Loucy (cell line): ENCODE data around the gene FANCL.
"Not testable (repeated sequence)": the region's sequence is repeated elsewhere in the genome, so short reads cannot be mapped to it uniquely, and the experiment has no call there.

Experiments
- H2AFZ ChIP-seq: fragments of 200-600 bp; sonication (generic); 2 replicates; pipeline ENCODE4 v1.6.0; 2016; ENCODE audit warnings: antibody characterized with exemption, mild to moderate bottlenecking, low read length, moderate library complexity
- H3F3A ChIP-seq: fragments of 200-600 bp; 2 replicates; pipeline ENCODE4 v1.6.0; 2016; ENCODE audit warnings: antibody characterized with exemption, low read depth, mild to moderate bottlenecking
- H3K27me3 ChIP-seq: fragments of 200-600 bp; sonication (generic); 2 replicates; pipeline ENCODE4 v1.6.1; 2014; ENCODE audit warnings: low read length, mild to moderate bottlenecking; ENCODE audit not compliant: insufficient read depth, poor library complexity, severe bottlenecking
- H3K36me3 ChIP-seq: fragments of 200-600 bp; sonication (generic); 2 replicates; pipeline ENCODE4 v1.6.1; 2016; ENCODE audit warnings: low read length; ENCODE audit not compliant: insufficient read depth
- H3K4me1 ChIP-seq: fragments of 200-600 bp; sonication (generic); 2 replicates; pipeline ENCODE4 v1.5.1; 2014; ENCODE audit warnings: low read length, mild to moderate bottlenecking; ENCODE audit not compliant: insufficient read depth, poor library complexity, severe bottlenecking
- H3K4me2 ChIP-seq: fragments of 200-600 bp; sonication (generic); 2 replicates; pipeline ENCODE4 v1.6.0; 2014; ENCODE audit warnings: antibody characterized with exemption, low read length, low read depth, mild to moderate bottlenecking; ENCODE audit not compliant: poor library complexity, severe bottlenecking
- H3K4me3 ChIP-seq: fragments of 200-600 bp; sonication (generic); 2 replicates; pipeline ENCODE4 v1.5.1; 2014; ENCODE audit warnings: low read length, mild to moderate bottlenecking, mixed read lengths; ENCODE audit not compliant: poor library complexity, severe bottlenecking
- H3K79me2 ChIP-seq: fragments of 200-600 bp; sonication (generic); 2 replicates; pipeline ENCODE4 v1.6.1; 2014; ENCODE audit warnings: low read length; ENCODE audit not compliant: insufficient read depth
- H3K9ac ChIP-seq: fragments of 200-600 bp; sonication (generic); 2 replicates; pipeline ENCODE4 v1.6.0; 2014; ENCODE audit warnings: mild to moderate bottlenecking, low read depth, low read length, moderate library complexity; ENCODE audit not compliant: poor library complexity, severe bottlenecking
- H3K9me2 ChIP-seq: fragments of 200-600 bp; sonication (generic); replicated peaks from 2 replicates; pipeline ENCODE4 v1.6.1; 2016; ENCODE audit warnings: low read depth, low read length, mixed read lengths
- H3K9me3 ChIP-seq: fragments of 200-600 bp; sonication (generic); 2 replicates; pipeline ENCODE4 v1.6.1; 2014; ENCODE audit warnings: mild to moderate bottlenecking, antibody characterized with exemption, low read length, low read depth; ENCODE audit not compliant: insufficient read depth
- H4K20me1 ChIP-seq: fragments of 200-600 bp; sonication (generic); 2 replicates; pipeline ENCODE4 v1.6.0; 2014; ENCODE audit warnings: antibody characterized with exemption, low read length, mild to moderate bottlenecking; ENCODE audit not compliant: insufficient read depth, poor library complexity, severe bottlenecking
- EZH2phosphoT487 ChIP-seq: fragments of 200-600 bp; IDR thresholded peaks from 2 replicates; pipeline ENCODE4 v1.6.1; 2018; ENCODE audit warnings: antibody characterized with exemption, mild to moderate bottlenecking, moderate library complexity, borderline replicate concordance
- TF ChIP-seq, protein P1 (sequence below): fragments of 200-600 bp; sonication (generic); conservative IDR thresholded peaks from 2 replicates; pipeline ENCODE4 v1.5.1; 2014; ENCODE audit warnings: mild to moderate bottlenecking, antibody characterized with exemption, low read length

FANCL gene

DNA sequence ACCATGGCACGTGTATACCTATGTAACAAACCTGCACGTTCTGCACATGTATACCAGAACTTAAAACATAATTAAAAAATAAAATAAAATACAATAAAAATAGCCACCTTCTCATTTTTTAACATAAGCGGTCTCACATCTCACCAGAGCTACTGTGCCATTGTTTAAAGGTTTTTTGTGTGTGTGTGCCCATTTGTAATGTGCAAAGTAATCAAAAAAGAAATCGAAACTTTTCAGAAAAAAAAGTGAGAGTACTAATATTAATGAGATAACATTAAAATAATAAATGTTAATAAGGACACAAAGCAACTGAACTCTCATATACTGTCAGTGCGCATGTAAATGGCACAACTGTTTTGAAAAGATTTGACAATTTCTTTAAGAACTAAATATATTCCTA is 60.5 kb downstream of the FANCL start:
- no peak overlapping the region for H3K9ac ChIP-seq
- H3K36me3 ChIP-seq, result no peaks in the 10 kb centered on the region
- H3K27me3 ChIP-seq, result no peaks in the 10 kb centered on the region
- no peak overlapping the region for H3K4me3 ChIP-seq
- no peaks in the 10 kb centered on the region for H4K20me1 ChIP-seq
- TF ChIP-seq, protein P1, sequence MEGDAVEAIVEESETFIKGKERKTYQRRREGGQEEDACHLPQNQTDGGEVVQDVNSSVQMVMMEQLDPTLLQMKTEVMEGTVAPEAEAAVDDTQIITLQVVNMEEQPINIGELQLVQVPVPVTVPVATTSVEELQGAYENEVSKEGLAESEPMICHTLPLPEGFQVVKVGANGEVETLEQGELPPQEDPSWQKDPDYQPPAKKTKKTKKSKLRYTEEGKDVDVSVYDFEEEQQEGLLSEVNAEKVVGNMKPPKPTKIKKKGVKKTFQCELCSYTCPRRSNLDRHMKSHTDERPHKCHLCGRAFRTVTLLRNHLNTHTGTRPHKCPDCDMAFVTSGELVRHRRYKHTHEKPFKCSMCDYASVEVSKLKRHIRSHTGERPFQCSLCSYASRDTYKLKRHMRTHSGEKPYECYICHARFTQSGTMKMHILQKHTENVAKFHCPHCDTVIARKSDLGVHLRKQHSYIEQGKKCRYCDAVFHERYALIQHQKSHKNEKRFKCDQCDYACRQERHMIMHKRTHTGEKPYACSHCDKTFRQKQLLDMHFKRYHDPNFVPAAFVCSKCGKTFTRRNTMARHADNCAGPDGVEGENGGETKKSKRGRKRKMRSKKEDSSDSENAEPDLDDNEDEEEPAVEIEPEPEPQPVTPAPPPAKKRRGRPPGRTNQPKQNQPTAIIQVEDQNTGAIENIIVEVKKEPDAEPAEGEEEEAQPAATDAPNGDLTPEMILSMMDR, result no peak
- no peak for TF ChIP-seq EZH2phosphoT487
- H3K4me1 ChIP-seq, result no peaks in the 10 kb centered on the region
- H3K9me2 ChIP-seq, result no peaks in the 10 kb centered on the region
- no peak overlapping the region for H2AFZ ChIP-seq
- no peak overlapping the region for H3K4me2 ChIP-seq
- H3K79me2 ChIP-seq, result no peaks in the 10 kb centered on the region
- H3K9me3 ChIP-seq, result no peaks in the 10 kb centered on the region
- H3F3A ChIP-seq, result no peaks in the 10 kb centered on the region

DNA sequence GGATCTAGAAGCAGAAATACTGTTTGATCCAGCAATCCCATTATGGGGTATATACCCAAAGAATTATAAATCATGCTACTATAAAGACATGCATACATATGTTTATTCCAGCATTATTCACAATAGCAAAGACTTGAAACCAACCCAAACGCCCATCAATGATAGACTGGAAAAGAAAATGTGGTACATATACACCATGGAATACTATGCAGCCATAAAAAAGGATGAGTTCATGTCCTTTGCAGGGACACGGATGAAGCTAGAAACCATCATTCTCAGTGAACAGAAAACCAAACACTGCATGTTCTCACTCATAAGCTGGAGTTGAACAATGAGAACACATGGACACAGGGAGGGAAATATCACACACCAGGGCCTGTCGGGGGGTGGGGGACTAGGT is 61.0 kb downstream of the FANCL start:
- H3K9me3 ChIP-seq, H3K4me2 ChIP-seq, H3F3A ChIP-seq, H3K9me2 ChIP-seq, H3K27me3 ChIP-seq, H3K36me3 ChIP-seq, H3K4me1 ChIP-seq, H3K79me2 ChIP-seq, H2AFZ ChIP-seq, H4K20me1 ChIP-seq, H3K9ac ChIP-seq, H3K4me3 ChIP-seq: not testable (repeated sequence)

DNA sequence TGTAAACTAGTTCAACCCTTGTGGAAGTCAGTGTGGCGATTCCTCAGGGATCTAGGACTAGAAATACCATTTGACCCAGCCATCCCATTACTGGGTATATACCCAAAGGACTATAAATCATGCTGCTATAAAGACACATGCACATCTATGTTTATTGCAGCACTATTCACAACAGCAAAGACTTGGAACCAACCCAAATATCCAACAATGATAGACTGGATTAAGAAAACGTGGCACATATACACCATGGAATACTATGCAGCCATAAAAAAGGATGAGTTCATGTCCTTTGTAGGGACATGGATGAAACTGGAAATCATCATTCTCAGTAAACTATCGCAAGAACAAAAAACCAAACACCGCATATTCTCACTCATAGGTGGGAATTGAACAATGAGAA is 63.9 kb downstream of the FANCL start:
- H4K20me1 ChIP-seq, H3K4me1 ChIP-seq, H3K36me3 ChIP-seq, H3K9me2 ChIP-seq, H3K4me2 ChIP-seq, H2AFZ ChIP-seq, H3K79me2 ChIP-seq, H3K27me3 ChIP-seq, H3K9me3 ChIP-seq, H3K4me3 ChIP-seq, H3F3A ChIP-seq, H3K9ac ChIP-seq: not testable (repeated sequence)

DNA sequence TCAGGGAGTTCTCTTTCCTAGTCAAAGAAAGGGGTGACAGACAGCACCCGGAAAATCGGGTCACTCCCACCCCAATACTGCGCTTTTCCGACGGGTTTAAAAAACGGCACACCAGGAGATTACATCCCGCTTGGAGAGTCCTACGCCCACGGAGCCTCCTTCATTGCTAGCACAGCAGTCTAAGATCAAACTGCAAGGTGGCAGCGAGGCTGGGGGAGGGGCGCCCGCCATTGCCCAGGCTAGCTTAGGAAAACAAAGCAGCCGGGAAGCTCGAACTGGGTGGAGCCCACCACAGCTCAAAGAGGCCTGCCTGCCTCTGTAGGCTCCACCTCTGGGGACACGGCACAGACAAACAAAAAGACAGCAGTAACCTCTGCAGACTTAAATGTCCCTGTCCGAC is 69.3 kb downstream of the FANCL start:
- H3K4me2 ChIP-seq, H3K9me3 ChIP-seq, H3K36me3 ChIP-seq, H3F3A ChIP-seq, H3K4me1 ChIP-seq, H2AFZ ChIP-seq, H3K4me3 ChIP-seq, H4K20me1 ChIP-seq, H3K79me2 ChIP-seq, H3K27me3 ChIP-seq, H3K9me2 ChIP-seq, H3K9ac ChIP-seq: not testable (repeated sequence)

DNA sequence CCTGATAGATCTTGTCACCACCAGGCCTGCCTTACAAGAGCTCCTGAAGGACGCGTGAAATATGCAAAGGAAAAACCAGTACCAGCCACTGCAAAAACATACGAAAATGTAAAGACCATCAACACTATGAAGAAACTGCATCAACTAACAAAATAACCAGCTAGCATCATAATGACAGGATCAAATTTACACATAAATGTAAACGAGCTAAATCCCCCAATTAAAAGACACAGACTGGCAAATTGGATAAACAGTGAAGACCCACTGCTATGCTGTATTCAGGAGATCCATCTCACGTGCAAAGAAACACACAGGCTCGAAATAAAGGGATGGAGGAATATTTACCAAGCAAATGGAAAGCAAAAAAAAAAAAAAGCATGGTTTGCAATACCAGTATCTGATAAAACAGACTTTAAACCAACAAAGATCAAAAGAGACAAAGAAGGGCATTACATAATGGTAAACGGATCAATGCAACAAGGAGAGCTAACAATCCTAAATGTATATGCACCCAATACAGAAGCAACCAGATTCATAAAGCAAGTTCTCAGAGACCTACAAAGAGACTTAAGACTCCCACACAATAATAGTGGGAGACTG is 70.7 kb downstream of the FANCL start:
- not testable (repeated sequence) for H3K4me3 ChIP-seq

GRCh38 chr2:58169845-58170244 is 71.3 kb downstream of the FANCL start:
- H2AFZ ChIP-seq, H3F3A ChIP-seq, H3K4me2 ChIP-seq, H4K20me1 ChIP-seq, H3K9me3 ChIP-seq, H3K27me3 ChIP-seq, H3K36me3 ChIP-seq, H3K4me1 ChIP-seq, H3K79me2 ChIP-seq, H3K9ac ChIP-seq, H3K4me3 ChIP-seq, H3K9me2 ChIP-seq: not testable (repeated sequence)

More for the DNA sequence above, 70.7 kb downstream of the FANCL start:
- not testable (repeated sequence) for H3K4me1 ChIP-seq, H2AFZ ChIP-seq, H4K20me1 ChIP-seq, H3K9ac ChIP-seq, H3K27me3 ChIP-seq, H3K79me2 ChIP-seq, H3K9me2 ChIP-seq, H3K36me3 ChIP-seq, H3K4me2 ChIP-seq, H3F3A ChIP-seq, H3K9me3 ChIP-seq

- H3K9me2 ChIP-seq, H2AFZ ChIP-seq, H4K20me1 ChIP-seq, H3K9ac ChIP-seq, H3F3A ChIP-seq, H3K9me3 ChIP-seq, H3K79me2 ChIP-seq, H3K4me3 ChIP-seq, H3K36me3 ChIP-seq, H3K4me2 ChIP-seq, H3K4me1 ChIP-seq, H3K27me3 ChIP-seq: not testable (repeated sequence)
These were observed 73.0 kb downstream of the FANCL start for GRCh38 chr2:58168130-58168529.
